Measurements from ENCODE around the gene RTL1.

DNA sequence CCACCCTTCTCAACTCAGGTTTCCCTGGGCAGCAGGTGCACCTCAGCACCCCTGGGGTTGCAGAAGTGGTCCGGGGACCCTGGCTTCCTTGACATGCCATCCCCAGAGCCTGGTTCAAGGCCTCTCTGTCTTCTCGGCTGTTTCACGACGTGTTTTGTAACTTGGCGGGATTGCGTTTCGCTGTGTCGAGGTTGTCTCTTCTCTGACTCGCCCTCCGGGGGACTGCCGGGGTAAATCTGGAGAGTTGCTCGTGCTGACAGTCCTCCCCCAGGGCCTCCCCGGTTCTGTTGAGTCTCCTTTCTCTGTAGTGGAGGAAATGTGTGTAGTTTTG is 52.0 kb downstream of the RTL1 start:
- TF ChIP-seq, protein P1, sequence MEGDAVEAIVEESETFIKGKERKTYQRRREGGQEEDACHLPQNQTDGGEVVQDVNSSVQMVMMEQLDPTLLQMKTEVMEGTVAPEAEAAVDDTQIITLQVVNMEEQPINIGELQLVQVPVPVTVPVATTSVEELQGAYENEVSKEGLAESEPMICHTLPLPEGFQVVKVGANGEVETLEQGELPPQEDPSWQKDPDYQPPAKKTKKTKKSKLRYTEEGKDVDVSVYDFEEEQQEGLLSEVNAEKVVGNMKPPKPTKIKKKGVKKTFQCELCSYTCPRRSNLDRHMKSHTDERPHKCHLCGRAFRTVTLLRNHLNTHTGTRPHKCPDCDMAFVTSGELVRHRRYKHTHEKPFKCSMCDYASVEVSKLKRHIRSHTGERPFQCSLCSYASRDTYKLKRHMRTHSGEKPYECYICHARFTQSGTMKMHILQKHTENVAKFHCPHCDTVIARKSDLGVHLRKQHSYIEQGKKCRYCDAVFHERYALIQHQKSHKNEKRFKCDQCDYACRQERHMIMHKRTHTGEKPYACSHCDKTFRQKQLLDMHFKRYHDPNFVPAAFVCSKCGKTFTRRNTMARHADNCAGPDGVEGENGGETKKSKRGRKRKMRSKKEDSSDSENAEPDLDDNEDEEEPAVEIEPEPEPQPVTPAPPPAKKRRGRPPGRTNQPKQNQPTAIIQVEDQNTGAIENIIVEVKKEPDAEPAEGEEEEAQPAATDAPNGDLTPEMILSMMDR (IDR thresholded peaks at IDR 0.05; ENCODE audit: low read length): no peak
- TF ChIP-seq EZH2phosphoT487 (IDR thresholded peaks at IDR 0.05; ENCODE audit: low read length): no peak
